ENCODE data around the gene KCNJ6. TPM values are rescaled to one million over a fixed set of nuclear protein-coding genes. Genes with fewer than 3 reads are reported as not detected.

KCNJ6 gene
- total and polyA plus RNA-seq, 9 of the 15 experiments (the other 6 are each of a cell fraction or from before 2014, with no cell fraction given) = 0.06 to 0.21 (median 0.13) TPM; not detected in 1

DNA sequence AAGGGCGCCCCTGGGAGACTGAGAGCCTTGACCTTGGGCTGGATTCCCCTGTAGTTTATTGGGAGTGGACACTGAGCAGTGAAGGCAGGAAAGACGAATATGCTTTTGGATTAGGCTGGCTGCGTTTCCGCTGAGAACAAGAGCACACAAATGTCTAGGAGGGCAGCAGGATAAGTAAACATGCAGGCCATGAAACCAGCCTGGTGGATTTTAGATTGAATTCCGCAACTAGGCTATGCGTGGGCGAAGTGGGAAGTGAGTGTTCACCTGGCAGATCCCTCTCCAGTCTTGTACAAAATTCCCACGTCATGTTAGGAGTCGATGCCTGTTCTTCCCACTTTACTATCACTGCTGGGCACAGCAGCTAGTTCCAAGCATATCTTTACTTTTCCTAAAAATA lies 21.4 kb upstream of the KCNJ6 start (continued):
- TF ChIP-seq ZNF24 (IDR thresholded peaks at IDR 0.05) = no peak

DNA sequence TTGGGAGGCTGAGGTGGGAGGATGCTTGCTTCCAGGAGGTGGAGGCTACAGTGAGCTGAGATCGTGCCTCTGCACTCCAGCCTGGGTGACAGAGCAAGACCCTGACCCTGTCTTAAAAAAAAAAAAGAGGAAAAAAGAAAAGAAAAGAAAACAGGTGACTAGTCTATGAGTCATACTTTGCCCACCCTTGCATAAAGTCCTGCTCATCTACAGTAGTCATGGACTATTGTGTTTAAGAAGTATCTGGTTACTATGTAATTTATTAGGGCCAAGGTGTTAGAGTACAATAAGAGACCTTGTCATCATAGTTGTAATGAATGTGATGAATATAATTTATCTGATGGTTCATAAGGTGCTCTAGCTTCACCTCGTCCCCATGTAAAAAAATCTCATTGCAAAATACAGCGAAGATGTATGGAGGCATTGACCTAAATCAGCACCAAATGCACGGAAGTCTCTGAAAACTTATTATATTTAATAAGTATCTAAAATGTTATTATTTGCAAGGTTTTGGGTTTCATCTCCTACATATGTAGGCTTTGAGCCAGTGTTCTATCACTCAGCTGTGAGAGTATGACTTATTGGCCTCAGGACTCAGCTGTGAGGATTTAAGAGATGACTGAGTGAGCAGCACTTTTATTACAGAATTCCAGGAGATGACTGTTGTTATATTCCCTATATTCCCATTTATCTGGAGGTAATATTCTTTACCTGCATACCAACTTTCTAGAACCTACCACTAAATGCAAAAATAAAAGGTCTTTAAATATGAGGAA lies 19.9 kb upstream of the KCNJ6 start:
- DNase-seq (ENCODE audit: extremely low read depth in 1 of 4, low spot score in 3 of 4) (no peak), FAIRE-seq (no peak), ATAC-seq (no peak)
- H3K4me3 ChIP-seq = no peak overlapping the region
- 1% methylated on average over 4 of the region's 4 CpGs for WGBS (ENCODE audit: insufficient coverage, low coverage, missing lambda C conversion rate)
- 0 out of 2 replicates have a peak, but pooled peaks cover 2% of the 10 kb centered on the region for H3K9me3 ChIP-seq (replicated peaks; ENCODE audit: control insufficient read depth, insufficient read depth, low read depth, low read length)
- H3K9me1 ChIP-seq (ENCODE audit: control insufficient read depth, insufficient read depth, low read length) = no peaks in the 10 kb centered on the region
- TF ChIP-seq HEY1 (CRISPR knock-in tag; IDR thresholded peaks at IDR 0.05; ENCODE audit: borderline replicate concordance) = no peak
- no peak for TF ChIP-seq GTF2E2 (tag; IDR thresholded peaks at IDR 0.05)
- no peak for TF ChIP-seq EP300 (IDR thresholded peaks at IDR 0.05; ENCODE audit: low read length)
- TF ChIP-seq ZNF586 (CRISPR knock-in tag; conservative IDR thresholded peaks at IDR 0.05) = no peak
- no peak for TF ChIP-seq NR2C1 (IDR thresholded peaks at IDR 0.05)
- TF ChIP-seq NR2C1 (tag; IDR thresholded peaks at IDR 0.05) = no peak
- TF ChIP-seq ZNF282 (CRISPR knock-in tag; IDR thresholded peaks at IDR 0.05) = no peak
- no peak for TF ChIP-seq ZNF668 (CRISPR knock-in tag; IDR thresholded peaks at IDR 0.05)
- TF ChIP-seq HLTF (IDR thresholded peaks at IDR 0.05) = no peak
- TF ChIP-seq ZNF253 (CRISPR knock-in tag; conservative IDR thresholded peaks at IDR 0.05) = no peak
- H4K20me1 ChIP-seq (replicated peaks; ENCODE audit: control insufficient read depth, insufficient read depth, low read length) = no peaks in the 10 kb centered on the region
- no peak overlapping the region for H2AFZ ChIP-seq (ENCODE audit: low read depth, low read length)
- CTCF ChIA-PET (ENCODE audit: low intra/inter-chr PET ratio) = interaction anchor here (0.6 kb wide), 1 partner anchor 1229 kb away, joined by 3 read pairs; no protein-coding TSS in a partner anchor
- no peaks in the 10 kb centered on the region for H3K4me1 ChIP-seq (replicated peaks in 1 of 2; ENCODE audit: control insufficient read depth in 2 of 2, insufficient read depth in 2 of 2, low read length in 2 of 2)
- in situ Hi-C loops (cut with MboI) (no loop called here), intact Hi-C loops (cut with micrococcal nuclease) (no loop called here)
- POLR2A ChIA-PET = interaction anchor here (0.6 kb wide), 1 partner anchor 17 kb away, joined by 4 read pairs; no protein-coding TSS in a partner anchor
- H3K27ac ChIP-seq (ENCODE audit: extremely low read depth, low read depth, low read length) = no peak overlapping the region
- no peaks in the 10 kb centered on the region for H3K36me3 ChIP-seq (ENCODE audit: control insufficient read depth, insufficient read depth, low read length)
- no peaks in the 10 kb centered on the region for H3K79me2 ChIP-seq (ENCODE audit: control insufficient read depth, insufficient read depth, low read length)
- no peak overlapping the region for H3K4me2 ChIP-seq (ENCODE audit: insufficient read depth, low read length)
- no peaks in the 10 kb centered on the region for H3K27me3 ChIP-seq (ENCODE audit: control insufficient read depth in 2 of 2, insufficient read depth in 2 of 2, low read length in 2 of 2)
- BruUV-seq (replicated peaks) = no TSS peak
- H3K9ac ChIP-seq (ENCODE audit: insufficient read depth in 1 of 2, low read depth in 2 of 2, low read length in 2 of 2) = no peak overlapping the region

Measured in K562 (cell line).